Gastroesophageal sphincter (tissue), 4 donors: ENCODE results near the gene KLHL26. TPM values are rescaled to one million over a fixed set of nuclear protein-coding genes. Genes with fewer than 3 reads are reported as not detected.

Experiments
- ATAC-seq: fragments of 150-250 bp; one replicate; pipeline ENCODE4 v1.9.1; 2016; ENCODE audit warnings: mild to moderate bottlenecking, moderate library complexity
- H3K27ac ChIP-seq, 4 donors: fragments of 200-600 bp; sonication (generic) in 3 of 4; 1 replicate in 3 of 4; 2 replicates in 1 of 4; pipeline ENCODE4 v1.5.1; 2016 to 2019
- H3K27me3 ChIP-seq: fragments of 200-600 bp; sonication (generic); one replicate; pipeline ENCODE4 v1.5.1; 2019
- H3K36me3 ChIP-seq, 2 donors: fragments of 200-600 bp; sonication (generic); one replicate each; pipeline ENCODE4 v1.5.1; 2019; ENCODE audit warnings: control low read depth in 1 of 2
- H3K4me1 ChIP-seq, 3 donors: fragments of 200-600 bp; sonication (generic); 1 replicate in 2 of 3; 2 replicates in 1 of 3; pipeline ENCODE4 v1.5.1; 2016 to 2019; ENCODE audit warnings: control low read depth in 2 of 3
- H3K4me3 ChIP-seq, 2 donors: fragments of 200-600 bp; sonication (generic); one replicate each; pipeline ENCODE4 v1.5.1; 2019; ENCODE audit warnings: mild to moderate bottlenecking in 1 of 2, moderate library complexity in 1 of 2
- H3K9me3 ChIP-seq, 3 donors: fragments of 200-600 bp; sonication (generic); one replicate each; pipeline ENCODE4 v1.5.1; 2017 to 2019; ENCODE audit warnings: control low read depth in 2 of 3
- CTCF ChIP-seq, 4 experiments: fragments of 200-600 bp in 2 of 4; fragments of 450-650 bp in 2 of 4; sonication (generic) in 1 of 4; IDR thresholded peaks; one replicate each; pipeline ENCODE4 v1.5.1; 2017 to 2019; ENCODE audit warnings: antibody characterized with exemption in 4 of 4, mild to moderate bottlenecking in 2 of 4, moderate library complexity in 2 of 4
- EP300 ChIP-seq: sonication (generic); formaldehyde crosslinking; IDR thresholded peaks from one replicate; pipeline ENCODE4 v1.6.1; 2017; ENCODE audit warnings: antibody characterized with exemption, mild to moderate bottlenecking
- POLR2A ChIP-seq, 2 donors: fragments of 450-650 bp; IDR thresholded peaks; one replicate each; pipeline ENCODE4 v1.6.1; 2017; ENCODE audit warnings: antibody characterized with exemption in 2 of 2, mild to moderate bottlenecking in 2 of 2, moderate library complexity in 1 of 2
- POLR2AphosphoS5 ChIP-seq: sonication (generic); formaldehyde crosslinking; IDR thresholded peaks from one replicate; pipeline ENCODE4 v1.6.1; 2017; ENCODE audit warnings: antibody characterized with exemption
- WGBS, 2 donors: methylation state at CpG; one replicate each; pipeline ENCODE4 v1.1.5; 2018; ENCODE audit warnings: low coverage in 1 of 2; 5-methylcytosine and 5-hydroxymethylcytosine counted together
- total RNA-seq, 4 donors: library from RNA; depleted of rRNA; stranded (reverse); fragments of >200 nt; gene quantifications; one replicate each; pipeline ENCODE4 v1.1.0, GENCODE V29; 2016

The KLHL26 gene
- total RNA-seq, 4 donors from 2014 or later = 12.9 to 19.0 (median 14.6) TPM

DNA sequence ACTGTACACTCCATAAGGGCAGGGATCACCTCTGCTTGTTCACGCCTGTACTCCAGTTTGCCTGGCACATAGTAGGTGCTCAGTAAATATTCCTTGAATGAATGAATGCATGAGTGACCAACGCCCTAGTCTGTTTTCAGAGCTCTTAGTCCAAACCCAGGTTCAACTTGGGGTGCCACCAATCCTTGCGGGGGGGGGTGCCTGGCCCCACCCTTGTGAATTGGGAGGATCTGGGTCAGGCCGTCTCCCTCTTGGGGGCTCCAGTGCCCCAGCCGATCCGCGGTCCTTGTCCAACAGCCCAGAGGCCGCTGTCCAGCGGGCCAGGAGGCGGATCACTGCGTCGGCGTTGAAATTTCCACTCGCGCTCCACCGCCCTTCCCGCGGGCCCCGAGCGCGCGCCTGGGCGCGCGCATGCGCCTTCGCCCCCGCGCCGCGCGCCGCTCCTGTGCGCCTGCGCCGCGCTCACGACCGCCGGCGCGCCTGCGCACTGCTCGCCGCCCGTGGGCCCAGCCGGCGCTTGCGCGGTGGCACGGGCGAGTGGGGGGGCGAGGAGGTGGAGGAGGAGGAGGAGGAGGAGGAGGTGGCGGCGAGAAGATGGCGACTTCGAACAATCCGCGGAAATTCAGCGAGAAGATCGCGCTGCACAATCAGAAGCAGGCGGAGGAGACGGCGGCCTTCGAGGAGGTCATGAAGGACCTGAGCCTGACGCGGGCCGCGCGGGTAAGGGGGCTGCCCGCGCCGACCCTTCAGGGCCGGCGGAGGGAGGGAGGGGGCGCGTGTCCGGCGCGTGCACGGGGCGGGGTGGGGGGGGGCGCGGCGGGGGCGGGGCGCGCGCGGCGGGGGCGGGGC lies 46.5 kb downstream of the KLHL26 start, which contains the start of gene CRTC1:
Gene CRTC1 (plus strand): TSS at position 572 of the 849 bp plus-strand sequence. CDS start 23 bp downstream, at position 595.
- peak within 1 kb of the TSS; percentile 52 to 56 for H3K4me3 ChIP-seq
- peak within 1 kb of the TSS; percentile 44 to 90 (median 84) for H3K27ac ChIP-seq
- H3K27me3 ChIP-seq = no peaks in the 10 kb centered on the region
- no peaks in the 10 kb centered on the region for H3K36me3 ChIP-seq
- peak; percentile 48 for TF ChIP-seq POLR2AphosphoS5
- TF ChIP-seq EP300 = no peak
- TF ChIP-seq CTCF (IDR thresholded peaks at IDR 0.05) = peak in 1 of 4 experiments; percentile 29
- peak; percentile 45 to 56 for TF ChIP-seq POLR2A (IDR thresholded peaks at IDR 0.05)
- no peaks in the 10 kb centered on the region for H3K9me3 ChIP-seq
- 38% methylated on average over 1 of the region's 93 CpGs; no CpG with 5 or more reads in 1 of the 2 donors for WGBS, 2 donors
- peak; percentile 96 for ATAC-seq
- peaks cover 0 to 42% (median 13%) of the 10 kb centered on the region in 3 donors for H3K4me1 ChIP-seq

- Histone ChIP-seq H3K36me3 (no peaks in the 10 kb centered on the region), H3K9me3 (no peaks in the 10 kb centered on the region), H3K4me1 (peaks cover 0 to 37% (median 9%) of the 10 kb centered on the region in 3 donors), H3K27me3 (no peaks in the 10 kb centered on the region), H3K4me3 (peak overlapping the region; percentile 52 to 56), H3K27ac (peak overlapping the region in 3 of 4 donors; percentile 83 to 90 (median 86))
- TF ChIP-seq CTCF (IDR thresholded peaks at IDR 0.05) (no peak), POLR2A (IDR thresholded peaks at IDR 0.05) (no peak), POLR2AphosphoS5 (no peak), EP300 (no peak)
- peak; percentile 1 for ATAC-seq
- 0 to 32% methylated on average over 2 to 3 of the region's 16 CpGs for WGBS, 2 donors
Observed at GRCh38 chr19:18683958-18684641, 47.3 kb downstream of the KLHL26 start.

- Histone ChIP-seq H3K36me3 (no peaks in the 10 kb centered on the region), H3K27ac (peak overlapping the region in 2 of 4 donors; percentile 86 to 90), H3K4me1 (peaks cover 0 to 37% (median 9%) of the 10 kb centered on the region in 3 donors), H3K4me3 (peak overlapping the region in 1 of 2 donors; percentile 56), H3K27me3 (no peaks in the 10 kb centered on the region), H3K9me3 (no peaks in the 10 kb centered on the region)
- no CpG with 5 or more reads among the region's 3 CpGs for WGBS, 2 donors
- TF ChIP-seq POLR2A (IDR thresholded peaks at IDR 0.05) (no peak), EP300 (no peak), POLR2AphosphoS5 (no peak), CTCF (IDR thresholded peaks at IDR 0.05) (no peak)
- ATAC-seq = no peak
Observed at GRCh38 chr19:18684642-18684993, 47.8 kb downstream of the KLHL26 start.

DNA sequence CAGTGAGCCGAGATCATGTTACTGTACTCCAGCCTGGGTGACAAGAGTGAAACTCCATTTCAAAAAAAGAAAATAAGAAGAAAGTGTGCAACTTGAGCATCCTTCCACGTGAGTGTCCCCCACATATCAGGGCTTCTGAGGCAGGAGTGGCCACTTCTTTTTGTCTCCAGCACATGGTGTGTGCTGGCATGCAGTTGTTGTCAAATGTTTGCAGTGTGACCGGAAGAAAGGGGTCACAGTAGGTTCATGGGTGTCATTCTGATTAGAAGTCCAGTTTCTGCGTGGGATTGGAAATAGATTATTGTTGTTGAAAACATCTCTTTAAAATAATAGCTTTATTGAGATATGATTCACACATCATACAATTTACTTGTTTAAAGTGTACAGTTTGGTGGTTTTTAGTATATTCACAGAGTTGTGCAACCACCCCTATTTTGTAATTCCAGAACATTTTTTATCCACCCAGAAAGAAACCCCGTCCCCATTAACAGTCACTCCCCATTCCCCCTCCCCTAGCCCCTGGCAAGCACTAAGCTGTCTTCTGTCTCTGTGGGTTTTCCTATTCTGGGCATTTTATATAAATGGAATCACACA lies 48.9 kb downstream of the KLHL26 start:
- H3K9me3 ChIP-seq = no peaks in the 10 kb centered on the region
- ATAC-seq = no peak
- no peak for TF ChIP-seq POLR2A (IDR thresholded peaks at IDR 0.05)
- no peak for TF ChIP-seq POLR2AphosphoS5
- TF ChIP-seq EP300 = no peak
- no peak for TF ChIP-seq CTCF (IDR thresholded peaks at IDR 0.05)
- H3K4me3 ChIP-seq = no peak overlapping the region
- no peaks in the 10 kb centered on the region for H3K36me3 ChIP-seq
- no peak overlapping the region for H3K27ac ChIP-seq
- WGBS, 2 donors = 68 to 78% methylated on average over 4 to 5 of the region's 5 CpGs
- no peaks in the 10 kb centered on the region for H3K27me3 ChIP-seq
- peaks cover 0 to 37% (median 9%) of the 10 kb centered on the region in 3 donors for H3K4me1 ChIP-seq
